Right lobe of liver (tissue), 4 donors: ENCODE data around the gene INPP4B.

Experiments
- POLR2A ChIP-seq: fragments of 450-650 bp; IDR thresholded peaks from one replicate; pipeline ENCODE4 v1.6.1; 2017; ENCODE audit warnings: antibody characterized with exemption, mild to moderate bottlenecking
- TF ChIP-seq, protein P1 (sequence below), 4 donors: fragments of 200-600 bp in 3 of 4; fragments of 450-650 bp in 1 of 4; IDR thresholded peaks; one replicate each; pipeline versions ENCODE4 v1.5.1 to v1.8.0; 2016 to 2022; ENCODE audit warnings: antibody characterized with exemption in 4 of 4, mild to moderate bottlenecking in 2 of 4
- donor health status: DM: no; HTN: no; CAD: no.
- donor health status: DM: no; HTN: no; CAD: no.
- donor health status: DM: no; HTN: yes; CAD: no.

- TF ChIP-seq, protein P1, sequence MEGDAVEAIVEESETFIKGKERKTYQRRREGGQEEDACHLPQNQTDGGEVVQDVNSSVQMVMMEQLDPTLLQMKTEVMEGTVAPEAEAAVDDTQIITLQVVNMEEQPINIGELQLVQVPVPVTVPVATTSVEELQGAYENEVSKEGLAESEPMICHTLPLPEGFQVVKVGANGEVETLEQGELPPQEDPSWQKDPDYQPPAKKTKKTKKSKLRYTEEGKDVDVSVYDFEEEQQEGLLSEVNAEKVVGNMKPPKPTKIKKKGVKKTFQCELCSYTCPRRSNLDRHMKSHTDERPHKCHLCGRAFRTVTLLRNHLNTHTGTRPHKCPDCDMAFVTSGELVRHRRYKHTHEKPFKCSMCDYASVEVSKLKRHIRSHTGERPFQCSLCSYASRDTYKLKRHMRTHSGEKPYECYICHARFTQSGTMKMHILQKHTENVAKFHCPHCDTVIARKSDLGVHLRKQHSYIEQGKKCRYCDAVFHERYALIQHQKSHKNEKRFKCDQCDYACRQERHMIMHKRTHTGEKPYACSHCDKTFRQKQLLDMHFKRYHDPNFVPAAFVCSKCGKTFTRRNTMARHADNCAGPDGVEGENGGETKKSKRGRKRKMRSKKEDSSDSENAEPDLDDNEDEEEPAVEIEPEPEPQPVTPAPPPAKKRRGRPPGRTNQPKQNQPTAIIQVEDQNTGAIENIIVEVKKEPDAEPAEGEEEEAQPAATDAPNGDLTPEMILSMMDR (IDR thresholded peaks at IDR 0.05), result peak; percentile 76 to 89 (median 86)
- no peak for TF ChIP-seq POLR2A
These were observed 719.1 kb downstream of the INPP4B start for GRCh38 chr4:142126890-142127497.
